Right atrium auricular region (tissue), 2 donors: ENCODE data around the gene SSRP1. TPM values are rescaled to one million over a fixed set of nuclear protein-coding genes. Genes with fewer than 3 reads are reported as not detected.

Experiments used
- DNase-seq: peaks from one replicate; pipeline ENCODE4 v3.0.0-alpha.2; 2019; ENCODE audit warnings: low spot score
- H3K27ac ChIP-seq, 2 donors: fragments of 200-600 bp; sonication (generic); 1 replicate in 1 of 2; 2 replicates in 1 of 2; pipeline ENCODE4 v1.5.1; 2016 to 2019
- H3K27me3 ChIP-seq, 2 donors: fragments of 200-600 bp; sonication (generic); one replicate each; pipeline versions ENCODE4 v1.5.1 to v1.6.0; 2017 to 2019
- H3K36me3 ChIP-seq: fragments of 200-600 bp; sonication (generic); one replicate; pipeline ENCODE4 v1.5.1; 2016
- H3K4me1 ChIP-seq, 2 donors: fragments of 200-600 bp; sonication (generic); one replicate each; pipeline versions ENCODE4 v1.5.1 to v1.6.0; 2017 to 2019
- H3K4me3 ChIP-seq, 2 donors: fragments of 200-600 bp; sonication (generic); 1 replicate in 1 of 2; 2 replicates in 1 of 2; pipeline ENCODE4 v1.5.1; 2017 to 2019; ENCODE audit warnings: mild to moderate bottlenecking in 1 of 2, moderate library complexity in 1 of 2
- H3K9me3 ChIP-seq, 2 donors: fragments of 200-600 bp; sonication (generic); one replicate each; pipeline ENCODE4 v1.5.1; 2019
- total RNA-seq, 2 donors: library from RNA; depleted of rRNA; stranded (reverse); fragments of >200 nt; gene quantifications; one replicate each; pipeline ENCODE4 v1.1.0, GENCODE V29; 2016
- TF ChIP-seq, protein P1 (sequence below), 2 donors: fragments of 200-600 bp; sonication (generic); IDR thresholded peaks; one replicate each; pipeline ENCODE4 v1.5.1; 2019; ENCODE audit warnings: antibody characterized with exemption in 2 of 2

The SSRP1 gene
- total RNA-seq, 2 donors from 2014 or later, result 42.3 to 54.3 TPM

DNA sequence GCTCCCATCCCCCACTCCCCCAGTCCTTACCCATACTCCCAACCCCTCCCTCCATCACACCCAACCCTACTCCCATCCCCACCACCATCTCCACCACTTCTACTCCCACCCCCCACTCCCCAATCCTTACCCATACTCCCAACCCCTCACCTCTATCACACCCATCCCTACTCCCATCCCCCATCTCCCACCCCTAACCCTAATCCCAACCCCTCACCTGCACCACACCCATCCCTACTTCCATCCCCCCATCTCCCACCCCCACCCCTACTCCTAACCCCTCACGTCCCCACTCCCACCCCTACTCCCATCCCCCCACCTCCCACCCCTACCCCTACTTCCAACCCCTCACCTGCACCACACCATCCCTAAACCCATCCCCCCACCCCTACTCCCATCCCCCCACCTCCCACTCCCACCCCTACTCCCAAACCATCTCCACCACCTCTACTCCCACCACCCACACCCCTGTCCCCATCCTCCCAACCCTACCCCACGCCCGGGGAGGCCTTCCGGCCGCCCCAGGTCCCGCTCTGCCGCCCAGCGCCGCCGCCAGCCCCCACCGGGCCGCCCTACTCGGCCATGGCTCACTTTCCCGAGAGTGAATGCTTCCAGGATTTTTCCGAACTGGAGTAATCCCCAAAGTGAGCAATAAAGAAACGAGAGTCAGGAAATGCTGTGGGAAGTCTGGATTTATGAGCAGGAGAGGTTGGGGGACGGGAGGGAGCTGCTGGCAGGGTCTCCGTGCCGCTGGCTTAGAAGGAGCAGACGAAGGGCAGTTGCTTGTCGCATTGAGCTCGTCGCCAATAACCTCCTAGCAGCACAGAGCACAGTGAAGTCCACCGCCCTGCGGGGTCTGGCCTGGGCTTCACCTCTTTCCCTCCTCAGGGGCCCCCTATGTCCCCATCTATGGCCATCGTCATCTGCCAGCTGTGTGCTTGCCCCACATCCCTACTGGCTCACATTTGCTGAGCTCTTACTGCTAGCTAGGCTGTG lies 40.7 kb upstream of the SSRP1 start:
- peaks cover 0 to 5% of the 10 kb centered on the region in 2 donors for H3K4me1 ChIP-seq
- no peaks in the 10 kb centered on the region for H3K36me3 ChIP-seq
- no peak overlapping the region for H3K4me3 ChIP-seq
- H3K9me3 ChIP-seq, result no peaks in the 10 kb centered on the region
- no peak overlapping the region for H3K27ac ChIP-seq
- DNase-seq, result no peak
- H3K27me3 ChIP-seq, result no peaks in the 10 kb centered on the region
- TF ChIP-seq, protein P1, sequence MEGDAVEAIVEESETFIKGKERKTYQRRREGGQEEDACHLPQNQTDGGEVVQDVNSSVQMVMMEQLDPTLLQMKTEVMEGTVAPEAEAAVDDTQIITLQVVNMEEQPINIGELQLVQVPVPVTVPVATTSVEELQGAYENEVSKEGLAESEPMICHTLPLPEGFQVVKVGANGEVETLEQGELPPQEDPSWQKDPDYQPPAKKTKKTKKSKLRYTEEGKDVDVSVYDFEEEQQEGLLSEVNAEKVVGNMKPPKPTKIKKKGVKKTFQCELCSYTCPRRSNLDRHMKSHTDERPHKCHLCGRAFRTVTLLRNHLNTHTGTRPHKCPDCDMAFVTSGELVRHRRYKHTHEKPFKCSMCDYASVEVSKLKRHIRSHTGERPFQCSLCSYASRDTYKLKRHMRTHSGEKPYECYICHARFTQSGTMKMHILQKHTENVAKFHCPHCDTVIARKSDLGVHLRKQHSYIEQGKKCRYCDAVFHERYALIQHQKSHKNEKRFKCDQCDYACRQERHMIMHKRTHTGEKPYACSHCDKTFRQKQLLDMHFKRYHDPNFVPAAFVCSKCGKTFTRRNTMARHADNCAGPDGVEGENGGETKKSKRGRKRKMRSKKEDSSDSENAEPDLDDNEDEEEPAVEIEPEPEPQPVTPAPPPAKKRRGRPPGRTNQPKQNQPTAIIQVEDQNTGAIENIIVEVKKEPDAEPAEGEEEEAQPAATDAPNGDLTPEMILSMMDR (IDR thresholded peaks at IDR 0.05), result no peak

DNA sequence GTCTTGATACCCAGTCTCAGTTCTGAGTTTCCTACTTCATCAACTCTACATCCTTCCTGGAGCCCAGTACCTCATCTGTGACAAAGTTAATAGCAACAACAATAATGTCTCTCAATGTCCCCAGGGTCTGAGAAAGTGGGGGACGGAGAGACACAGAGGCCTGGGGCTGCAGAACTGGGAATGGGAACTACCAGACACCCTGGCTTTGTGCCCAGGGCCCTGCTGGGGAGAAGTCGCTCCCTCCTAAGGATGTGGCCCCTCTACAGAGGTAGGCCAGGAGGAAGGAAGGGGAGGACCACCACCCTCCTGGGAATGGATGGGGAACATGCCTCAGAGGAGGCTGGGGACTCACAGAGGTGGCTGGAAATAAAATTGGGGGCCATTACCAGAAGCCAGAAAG lies 39.8 kb upstream of the SSRP1 start:
- TF ChIP-seq, protein P1 (IDR thresholded peaks at IDR 0.05), result no peak
- Histone ChIP-seq H3K4me3 (no peak overlapping the region), H3K9me3 (no peaks in the 10 kb centered on the region), H3K27me3 (no peaks in the 10 kb centered on the region), H3K36me3 (no peaks in the 10 kb centered on the region), H3K27ac (no peak overlapping the region), H3K4me1 (peaks cover 0 to 5% of the 10 kb centered on the region in 2 donors)
- DNase-seq, result no peak

DNA sequence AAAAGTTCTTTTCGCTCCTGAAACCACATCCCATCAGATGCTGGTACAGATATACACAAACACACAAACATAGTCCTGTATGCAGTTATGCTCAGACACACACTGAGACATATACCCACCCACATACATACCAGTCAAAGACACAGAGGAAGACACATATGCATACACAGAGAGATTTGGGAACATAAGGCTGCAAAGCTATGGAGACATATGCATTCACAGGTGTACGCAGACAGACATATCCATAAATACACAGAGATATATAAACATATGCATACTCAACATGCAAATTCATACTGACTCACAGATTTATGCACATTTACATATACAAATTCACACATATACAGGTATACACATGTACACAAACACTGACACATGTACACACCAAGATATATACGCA lies 39.3 kb upstream of the SSRP1 start:
- H3K4me1 ChIP-seq, result peaks cover 0 to 5% of the 10 kb centered on the region in 2 donors
- no peaks in the 10 kb centered on the region for H3K36me3 ChIP-seq
- TF ChIP-seq, protein P1 (IDR thresholded peaks at IDR 0.05), result no peak
- H3K27ac ChIP-seq, result no peak overlapping the region
- no peak overlapping the region for H3K4me3 ChIP-seq
- DNase-seq, result no peak
- no peaks in the 10 kb centered on the region for H3K9me3 ChIP-seq
- no peaks in the 10 kb centered on the region for H3K27me3 ChIP-seq

DNA sequence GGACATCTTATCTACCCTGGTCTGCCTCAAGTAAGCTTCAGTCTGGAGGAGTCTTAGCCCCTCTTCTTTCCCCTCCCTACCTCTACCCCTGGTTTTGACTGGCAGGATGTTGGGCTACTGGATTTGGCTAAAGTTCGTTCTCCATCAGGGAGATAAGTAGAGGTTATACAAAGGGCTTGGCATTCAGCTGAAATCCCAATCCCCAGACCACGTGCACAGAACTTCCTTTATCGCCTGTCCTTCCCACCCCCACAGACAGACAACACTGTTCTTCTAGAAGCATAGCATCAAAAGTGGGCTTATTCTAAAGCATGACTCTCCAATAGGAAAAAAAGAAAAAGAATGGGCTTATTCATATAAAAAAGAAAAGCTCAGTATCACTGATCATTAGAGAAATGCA lies 37.5 kb upstream of the SSRP1 start:
- H3K9me3 ChIP-seq, result no peaks in the 10 kb centered on the region
- no peak overlapping the region for H3K27ac ChIP-seq
- no peaks in the 10 kb centered on the region for H3K27me3 ChIP-seq
- DNase-seq, result no peak
- TF ChIP-seq, protein P1 (IDR thresholded peaks at IDR 0.05), result no peak
- peaks cover 0 to 5% of the 10 kb centered on the region in 2 donors for H3K4me1 ChIP-seq
- no peaks in the 10 kb centered on the region for H3K36me3 ChIP-seq
- H3K4me3 ChIP-seq, result no peak overlapping the region

DNA sequence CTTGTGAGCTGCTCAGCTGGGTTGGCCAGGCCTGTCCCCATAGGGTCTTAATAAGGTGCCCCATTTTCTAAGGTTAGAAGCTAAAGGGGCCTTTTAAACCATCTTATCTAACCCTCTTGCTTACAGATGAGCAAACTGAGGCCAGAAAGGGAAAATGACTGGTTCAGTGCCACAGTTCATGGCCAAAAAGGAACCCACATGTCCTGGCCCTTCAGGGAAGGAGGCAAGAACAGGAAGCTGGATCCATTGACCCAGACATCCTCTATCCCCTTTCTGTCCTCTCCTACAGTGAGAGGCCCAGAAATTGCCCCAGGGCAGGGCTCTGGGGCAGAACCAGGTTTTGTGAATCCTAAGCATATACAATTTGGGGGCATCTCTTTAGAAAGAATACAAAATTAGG lies 35.2 kb upstream of the SSRP1 start:
- Histone ChIP-seq H3K27ac (no peak overlapping the region), H3K36me3 (no peaks in the 10 kb centered on the region), H3K27me3 (no peaks in the 10 kb centered on the region), H3K4me3 (no peak overlapping the region), H3K9me3 (no peaks in the 10 kb centered on the region), H3K4me1 (peaks cover 0 to 5% of the 10 kb centered on the region in 2 donors)
- no peak for DNase-seq
- TF ChIP-seq, protein P1 (IDR thresholded peaks at IDR 0.05), result no peak
